ENCODE data around the gene ACTN3.
"Not testable (repeated sequence)": the region's sequence is repeated elsewhere in the genome, so short reads cannot be mapped to it uniquely, and the experiment has no call there.

The ACTN3 gene

DNA sequence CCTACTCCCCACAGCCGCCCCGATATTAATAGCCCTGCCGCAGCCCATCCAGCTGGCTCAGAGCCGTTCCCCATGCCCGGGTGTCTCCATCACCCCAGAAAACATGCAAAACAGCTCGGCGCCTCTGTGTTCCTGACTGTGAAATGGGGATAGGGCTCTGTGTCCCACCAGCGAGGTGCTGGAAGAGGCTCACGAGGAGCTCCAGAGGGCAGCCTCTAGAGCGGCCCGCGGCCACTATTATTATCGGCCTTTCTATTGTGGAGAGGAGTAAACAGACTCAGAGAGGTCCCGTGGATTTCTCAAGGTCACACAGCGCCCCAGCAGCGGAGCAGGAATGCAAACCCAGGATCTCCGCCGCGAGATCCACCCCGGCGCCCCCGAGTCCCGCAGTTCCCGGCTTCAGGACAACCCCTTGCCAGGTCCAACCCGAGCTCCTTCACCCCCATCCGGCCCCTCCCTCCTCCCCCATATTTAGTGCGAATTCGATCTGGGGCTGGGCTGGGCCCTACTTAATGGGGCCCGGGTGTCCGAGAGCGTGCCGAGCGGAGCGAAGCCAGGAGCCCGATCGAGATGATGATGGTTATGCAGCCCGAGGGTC lies at the start of gene ACTN3:
ACTN3 (plus strand) TSS at position 536 of the 598 bp plus-strand sequence; CDS start at position 571, 35 bp downstream.
- no peak for DNase-seq

DNA sequence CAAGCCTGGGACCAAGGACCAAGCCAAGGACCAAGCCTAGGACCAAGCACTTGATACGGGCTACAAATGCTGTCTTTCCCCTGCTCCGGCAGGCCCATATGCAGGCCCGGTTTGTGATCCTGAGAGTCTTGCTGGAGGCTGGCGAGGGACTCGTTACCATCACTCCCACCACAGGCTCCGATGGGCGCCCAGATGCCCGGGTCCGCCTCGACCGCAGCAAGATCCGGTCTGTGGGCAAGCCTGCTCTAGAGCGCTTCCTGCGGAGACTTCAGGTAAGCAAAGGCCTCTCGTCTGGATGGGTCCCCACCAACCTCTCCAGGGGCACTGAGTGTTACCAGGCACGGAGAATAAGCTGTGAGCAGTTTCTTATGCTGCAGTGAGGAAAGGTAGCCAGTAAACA lies 49.5 kb upstream of the ACTN3 start:
- no peak for DNase-seq

DNA sequence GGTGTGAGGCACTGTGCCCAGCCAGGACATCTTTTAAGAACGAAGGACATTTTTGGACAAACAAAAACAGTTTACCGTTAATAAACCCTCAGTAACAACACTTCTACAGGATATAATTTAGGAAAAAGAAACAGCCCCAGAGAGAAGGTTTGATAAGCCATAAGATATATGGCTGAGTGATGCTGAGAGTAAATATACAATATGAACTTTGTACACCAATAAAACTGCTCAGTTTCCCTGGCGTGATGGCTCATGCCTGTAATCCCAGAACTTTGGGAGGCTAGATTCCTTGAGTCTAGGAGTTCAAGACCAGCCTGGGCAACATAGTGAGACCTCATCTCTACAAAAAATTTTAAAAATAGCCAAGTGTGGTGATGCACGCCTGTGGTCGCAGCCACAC lies 48.2 kb upstream of the ACTN3 start:
- DNase-seq, result no peak

DNA sequence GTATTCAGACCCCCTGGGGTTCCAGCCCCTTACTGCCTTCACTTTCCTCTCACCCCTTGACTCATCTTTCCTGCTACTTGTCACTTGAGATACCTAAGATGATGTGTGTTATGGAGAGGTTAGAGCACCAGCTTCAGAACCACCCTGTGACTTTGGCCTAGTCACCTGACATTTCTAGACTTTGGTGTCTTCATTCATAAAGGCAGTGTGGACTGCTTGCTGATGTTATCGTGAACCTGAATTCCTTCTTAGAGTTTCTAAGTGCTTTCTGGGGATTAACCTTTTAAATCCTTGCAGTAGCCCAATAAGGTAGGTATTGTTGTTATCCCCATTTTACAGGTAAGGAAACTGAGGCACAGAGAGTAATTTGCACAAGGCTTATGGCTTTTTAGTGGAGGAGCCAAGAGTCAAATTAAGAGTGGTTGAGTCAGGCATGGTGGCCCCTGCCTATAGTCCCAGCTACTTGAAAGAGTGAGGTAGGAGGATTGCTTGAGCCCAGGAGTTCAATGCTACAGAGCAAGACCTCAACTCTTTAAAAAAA lies 41.4 kb upstream of the ACTN3 start:
- no peak for DNase-seq

DNA sequence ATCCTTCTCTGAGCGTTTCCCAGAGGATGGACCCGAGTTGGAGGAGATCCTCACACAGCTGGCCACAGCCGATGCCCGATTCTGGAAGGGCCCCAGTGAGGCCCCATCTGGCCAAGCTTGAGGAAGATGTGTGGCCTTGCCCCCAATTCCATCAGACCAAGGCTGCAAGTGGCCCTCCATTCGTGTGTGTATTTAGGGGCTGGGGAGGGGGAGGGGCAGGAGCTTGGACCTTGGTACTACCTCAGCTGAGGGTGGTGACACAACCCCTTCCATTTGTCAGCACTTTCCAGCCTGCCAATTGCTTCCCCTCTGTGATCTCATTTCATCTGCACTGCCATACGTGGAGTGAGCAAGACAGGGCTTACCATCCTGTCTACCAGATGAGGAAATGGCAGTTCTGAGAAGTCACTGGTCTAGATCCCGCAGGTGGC lies 37.6 kb upstream of the ACTN3 start:
- DNase-seq, result no peak

DNA sequence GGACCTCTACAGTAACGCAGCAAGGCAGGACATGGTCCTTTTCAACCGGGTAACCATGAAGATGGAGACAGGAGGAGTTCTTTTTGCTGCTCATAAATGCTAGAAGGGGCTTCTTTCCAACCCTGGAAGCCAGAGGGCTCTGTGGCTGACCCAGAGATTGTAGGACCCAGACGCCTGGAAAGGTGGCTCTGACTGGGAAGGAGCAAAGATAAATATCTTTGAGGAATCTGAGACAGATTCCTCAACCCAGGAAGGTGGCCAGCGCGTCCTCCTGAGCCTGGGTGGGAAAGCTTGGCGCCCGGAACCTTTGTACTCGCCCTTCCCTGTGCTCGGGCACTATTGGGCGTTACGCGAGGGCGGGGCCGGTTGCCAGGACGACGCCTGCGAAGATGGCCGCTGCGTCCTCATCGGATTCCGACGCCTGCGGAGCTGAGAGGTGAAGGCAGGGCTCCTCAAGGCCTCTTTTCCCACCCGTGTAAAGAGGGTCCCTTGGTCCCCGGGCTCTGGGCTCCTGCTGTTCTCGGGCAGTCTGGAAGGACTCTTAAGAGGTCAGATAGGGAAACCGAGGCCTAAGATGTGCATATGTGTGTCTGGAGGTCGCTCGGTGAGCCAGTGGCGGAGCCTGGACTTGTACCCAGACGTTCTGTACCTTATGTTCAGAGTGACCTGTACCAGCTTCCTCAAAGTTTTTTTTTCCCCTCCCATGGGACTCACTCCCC lies 36.3 kb upstream of the ACTN3 start, which contains the start of gene BBS1:
BBS1 (plus strand) TSS at position 365 of the 719 bp plus-strand sequence; CDS start at position 390, 25 bp downstream.
- DNase-seq, result peak; percentile 57

DNA sequence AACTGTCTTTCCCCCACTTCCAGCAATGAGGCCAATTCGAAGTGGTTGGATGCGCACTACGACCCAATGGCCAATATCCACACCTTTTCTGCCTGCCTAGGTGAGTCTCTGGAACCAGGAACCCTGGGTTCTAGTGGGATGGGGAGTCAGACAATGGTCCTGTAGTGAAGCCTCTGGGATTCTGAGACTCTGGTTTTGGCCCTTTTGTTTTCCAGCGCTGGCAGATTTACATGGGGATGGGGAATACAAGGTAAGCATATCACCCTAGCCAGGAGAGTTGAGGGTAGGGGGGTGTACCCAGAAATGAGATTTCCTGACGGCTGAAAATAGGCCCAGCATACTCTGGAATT lies 35.7 kb upstream of the ACTN3 start:
- no peak for DNase-seq

DNA sequence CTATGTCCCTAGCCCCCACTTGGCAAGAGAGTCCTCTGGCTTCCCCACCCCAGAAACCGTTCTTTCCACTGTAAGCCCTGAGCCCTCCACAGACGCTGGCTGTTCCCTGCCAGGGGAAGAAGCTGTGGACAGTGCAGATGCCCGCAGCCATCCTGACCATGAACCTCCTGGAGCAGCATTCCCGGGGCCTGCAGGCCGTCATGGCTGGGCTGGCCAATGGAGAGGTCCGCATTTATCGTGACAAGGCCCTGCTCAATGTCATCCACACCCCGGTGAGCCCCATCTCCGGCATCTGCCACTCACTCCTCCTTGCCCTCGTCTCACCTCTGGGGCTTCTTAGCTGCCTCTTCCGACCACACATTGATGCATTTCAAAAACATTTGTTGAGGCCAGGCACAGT lies 23.1 kb upstream of the ACTN3 start:
- no peak for DNase-seq

DNA sequence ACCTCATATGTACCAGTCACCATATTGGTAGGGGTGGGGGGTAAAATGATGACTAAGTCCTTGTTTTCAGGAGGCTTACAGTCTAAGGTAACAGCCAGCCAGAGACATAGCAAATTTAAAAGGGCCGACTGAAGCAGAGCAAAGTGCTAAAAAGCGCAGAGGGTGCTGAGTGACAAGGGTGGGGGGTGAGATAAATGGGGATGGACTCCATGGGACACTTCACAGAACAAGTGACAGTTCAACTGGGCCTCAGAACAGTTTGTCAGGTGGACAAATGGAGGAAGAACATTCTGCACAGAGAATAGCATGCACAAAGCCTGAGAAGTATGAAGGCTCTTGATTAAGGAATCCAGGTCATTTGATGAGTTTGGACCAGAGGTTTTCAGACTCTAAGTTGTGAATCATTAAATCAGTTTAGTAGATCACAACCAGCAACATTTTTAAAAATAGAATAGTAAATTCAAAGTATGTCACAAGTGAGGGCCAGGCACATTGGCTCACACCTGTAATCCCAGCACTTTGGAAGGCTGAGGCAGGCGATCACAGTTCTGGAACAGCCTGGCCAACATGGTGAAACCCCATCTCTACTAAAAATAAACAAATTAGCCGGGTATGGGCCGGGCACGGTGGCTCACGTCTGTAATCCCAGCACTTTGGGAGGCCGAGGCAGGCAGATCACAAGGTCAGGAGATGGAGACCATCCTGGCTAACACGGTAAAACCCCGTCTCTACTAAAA lies 22.2 kb upstream of the ACTN3 start:
- no peak for DNase-seq

DNA sequence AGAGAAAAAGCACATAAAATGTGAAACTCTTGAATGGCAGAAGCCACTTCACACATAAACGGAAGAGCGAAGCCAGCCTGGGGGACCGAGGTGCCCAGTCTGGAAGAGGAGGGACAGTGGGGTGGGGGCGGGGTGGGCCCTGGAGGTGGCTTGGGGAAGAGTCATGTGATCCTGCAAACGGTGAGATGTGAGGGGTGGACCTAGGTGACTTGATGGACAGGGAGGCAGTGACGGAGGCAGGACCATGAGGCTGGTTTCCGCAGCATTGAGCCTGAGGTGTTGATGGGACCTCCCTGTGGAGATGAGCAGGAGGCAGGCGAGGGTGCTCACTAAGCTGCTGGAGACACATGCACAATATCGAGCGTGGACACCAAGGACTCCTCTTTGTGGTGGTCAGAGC lies 17.6 kb upstream of the ACTN3 start:
- DNase-seq, result no peak

DNA sequence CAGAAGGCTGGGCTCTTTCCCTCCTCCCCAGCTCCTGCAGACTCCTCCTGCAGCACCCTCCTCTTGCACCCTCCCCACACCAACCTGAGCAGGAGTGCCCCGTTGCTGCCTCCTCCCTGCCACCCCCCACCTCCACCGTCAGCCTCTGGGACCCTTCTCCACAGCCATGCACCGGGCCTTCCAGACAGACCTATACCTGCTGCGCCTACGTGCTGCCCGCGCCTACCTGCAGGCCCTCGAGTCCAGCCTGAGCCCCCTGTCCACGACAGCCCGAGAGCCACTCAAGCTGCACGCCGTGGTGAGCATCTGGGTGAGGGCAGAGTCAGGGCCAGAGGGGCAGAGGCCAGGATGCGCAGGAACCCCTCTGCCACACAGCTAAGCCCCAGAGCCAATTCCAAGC lies 17.0 kb upstream of the ACTN3 start:
- DNase-seq, result no peak

DNA sequence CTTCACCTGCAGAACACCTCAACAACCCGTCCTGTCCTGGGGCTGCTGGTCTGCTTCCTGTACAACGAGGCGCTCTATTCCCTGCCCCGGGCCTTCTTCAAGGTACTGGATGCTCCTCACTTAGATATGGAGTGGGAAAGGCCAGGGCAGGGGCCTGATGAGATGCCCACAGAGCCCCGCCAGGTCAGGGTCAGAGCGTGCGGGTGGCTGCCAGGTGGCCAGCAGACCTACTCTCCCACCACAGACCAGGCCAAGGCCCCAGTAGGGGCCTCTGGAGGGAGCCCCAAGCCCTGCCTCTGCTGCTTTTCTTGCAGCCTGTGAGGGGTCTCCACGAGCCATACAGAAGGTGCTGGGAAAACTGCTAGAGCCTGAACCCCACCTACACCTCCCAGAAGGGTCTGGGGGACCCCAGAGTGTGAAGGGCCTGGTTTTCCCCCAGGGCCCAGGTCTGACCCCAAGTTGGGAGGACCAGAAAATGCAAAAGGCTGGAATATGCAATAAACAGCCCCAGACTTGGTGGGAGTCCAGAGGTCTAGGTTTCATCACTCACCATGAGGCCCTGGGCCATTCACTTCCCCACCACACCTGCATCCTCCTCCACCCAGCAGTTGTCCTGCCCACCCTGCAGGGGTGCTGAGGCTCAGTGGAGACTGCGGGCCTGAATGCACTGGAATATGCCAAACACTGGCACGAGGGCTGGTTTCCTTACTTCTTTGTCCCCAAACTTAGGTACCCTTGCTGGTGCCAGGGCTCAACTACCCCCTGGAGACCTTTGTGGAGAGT lies 15.6 kb upstream of the ACTN3 start:
- no peak for DNase-seq

DNA sequence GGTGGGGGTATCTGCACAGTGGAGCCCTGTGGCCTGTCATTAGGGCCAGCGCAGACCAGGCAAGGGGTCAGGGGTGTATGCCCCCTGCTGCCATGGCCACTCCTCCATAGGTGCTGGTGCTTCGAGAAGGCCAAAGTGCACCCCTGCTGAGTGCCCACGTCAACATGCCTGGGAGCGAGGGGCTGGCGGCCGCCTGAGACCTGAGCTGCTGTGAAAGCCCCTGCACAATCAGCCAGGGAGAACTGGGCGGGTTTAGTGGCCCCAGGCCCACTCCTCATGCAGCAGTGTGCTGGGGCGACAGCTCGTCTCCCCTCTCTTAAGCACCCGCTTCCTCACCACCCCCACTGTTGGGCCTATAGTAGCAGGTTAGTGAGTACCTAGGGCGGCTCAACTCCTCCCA lies 14.9 kb upstream of the ACTN3 start:
- DNase-seq, result no peak

DNA sequence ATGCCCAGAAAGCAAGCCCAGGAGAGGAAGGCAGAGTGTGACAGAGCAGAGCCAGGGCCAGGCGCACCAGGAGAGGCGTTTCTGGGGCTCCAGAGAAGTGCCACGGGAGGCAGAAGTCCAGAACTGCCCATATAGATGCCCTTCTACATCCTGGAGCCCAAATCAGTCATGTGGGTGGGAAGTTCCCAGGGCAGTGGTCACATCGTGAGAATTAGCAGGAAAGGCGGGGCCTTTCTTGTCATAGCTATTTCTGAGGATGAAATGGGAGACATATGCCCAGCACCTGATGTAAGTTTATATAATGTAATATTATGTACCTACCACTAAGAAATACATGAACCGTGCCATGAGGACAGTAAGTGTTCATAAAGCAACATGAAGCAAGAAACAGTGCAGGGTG lies 13.9 kb upstream of the ACTN3 start:
- DNase-seq, result no peak

DNA sequence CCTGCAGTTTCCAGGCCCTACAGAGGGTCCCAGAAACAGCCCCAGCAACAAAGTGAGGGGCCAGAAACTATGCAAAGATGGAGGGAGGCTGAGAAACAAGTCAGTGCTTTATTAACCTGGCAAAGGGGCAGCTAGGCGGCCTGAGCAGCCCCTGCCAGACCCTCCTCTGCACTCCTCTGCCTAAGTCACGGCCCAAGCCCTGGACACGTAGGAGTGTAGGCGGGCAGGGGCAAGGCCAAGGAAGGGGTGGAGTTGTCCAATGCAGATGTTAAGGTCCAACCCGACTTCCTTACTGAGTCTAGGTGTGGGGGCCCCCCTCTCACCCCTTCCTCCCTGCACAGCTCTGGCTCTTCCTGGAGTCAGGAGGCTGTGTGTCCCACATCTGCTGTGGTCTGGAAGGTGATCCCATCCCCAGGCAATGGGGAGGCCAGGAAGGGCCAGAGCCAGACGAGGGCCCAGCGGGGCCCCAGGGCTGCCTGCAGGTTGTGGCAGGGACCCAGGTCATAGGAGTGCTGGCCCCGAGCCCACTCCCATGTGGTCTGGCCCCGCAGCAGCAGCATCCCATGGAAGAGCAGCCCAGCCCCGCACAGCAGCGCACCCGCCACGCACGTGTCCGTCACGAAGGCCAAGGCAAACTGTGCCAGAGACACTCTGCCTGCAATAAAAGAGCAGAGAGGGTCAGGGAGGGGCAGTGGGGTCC lies 7.4 kb upstream of the ACTN3 start:
- DNase-seq, result no peak

DNA sequence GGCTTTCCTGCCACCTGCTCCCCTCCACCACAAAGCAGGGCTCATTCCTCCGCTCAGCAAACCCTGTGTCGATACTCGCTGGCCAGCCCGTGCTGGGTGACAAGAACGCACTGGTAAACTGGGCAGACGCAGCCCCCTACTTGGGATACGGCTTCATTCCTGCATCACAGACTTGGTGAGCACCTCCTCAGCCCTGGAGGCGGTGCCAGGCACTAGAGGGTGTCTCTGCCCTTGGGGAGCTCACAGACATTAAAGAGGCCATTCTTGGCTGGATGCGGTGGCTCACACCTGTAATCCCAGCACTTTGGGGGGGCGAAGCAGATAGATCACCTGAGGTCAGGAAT lies 6.9 kb upstream of the ACTN3 start:
- DNase-seq, result no peak

DNA sequence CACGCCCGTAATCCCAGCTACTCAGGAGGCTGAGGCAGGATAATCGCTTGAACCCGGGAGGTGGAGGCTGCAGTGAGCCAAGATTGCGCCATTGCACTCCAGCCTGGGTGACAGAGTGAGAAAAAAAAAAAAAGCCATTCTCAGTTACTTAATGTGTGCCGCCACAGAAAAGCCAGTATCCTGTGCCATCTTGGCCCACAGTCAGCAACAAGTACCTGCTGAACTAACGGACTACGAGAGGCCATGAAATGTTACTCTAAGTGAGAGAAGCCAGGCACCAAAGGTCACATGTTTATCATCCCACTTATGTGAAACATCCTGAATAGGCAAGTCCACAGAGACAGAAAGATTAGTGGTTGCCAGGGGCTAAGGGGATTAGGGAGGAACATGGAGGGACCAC lies 6.1 kb upstream of the ACTN3 start:
- not testable (repeated sequence) for DNase-seq

DNA sequence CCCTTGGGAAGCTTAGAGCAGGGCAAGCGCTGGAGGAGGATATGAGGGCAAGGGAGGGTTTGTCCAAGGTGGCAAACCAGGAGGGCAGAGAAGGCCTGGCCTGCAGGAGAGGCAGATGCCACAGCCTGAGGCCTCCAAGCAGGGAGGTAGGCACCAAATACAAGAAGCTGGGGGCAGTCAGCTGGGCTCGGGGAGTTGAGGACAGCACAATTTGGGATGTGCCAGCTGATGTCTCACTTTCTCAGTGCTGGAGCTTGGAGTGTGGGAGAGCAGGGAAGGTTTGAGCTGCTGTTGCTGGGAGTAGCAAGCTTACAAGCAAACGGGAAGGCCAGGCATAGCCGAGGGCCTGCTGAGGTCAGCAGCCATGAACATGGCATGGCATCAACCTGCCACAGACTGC lies 4.8 kb upstream of the ACTN3 start:
- no peak for DNase-seq

DNA sequence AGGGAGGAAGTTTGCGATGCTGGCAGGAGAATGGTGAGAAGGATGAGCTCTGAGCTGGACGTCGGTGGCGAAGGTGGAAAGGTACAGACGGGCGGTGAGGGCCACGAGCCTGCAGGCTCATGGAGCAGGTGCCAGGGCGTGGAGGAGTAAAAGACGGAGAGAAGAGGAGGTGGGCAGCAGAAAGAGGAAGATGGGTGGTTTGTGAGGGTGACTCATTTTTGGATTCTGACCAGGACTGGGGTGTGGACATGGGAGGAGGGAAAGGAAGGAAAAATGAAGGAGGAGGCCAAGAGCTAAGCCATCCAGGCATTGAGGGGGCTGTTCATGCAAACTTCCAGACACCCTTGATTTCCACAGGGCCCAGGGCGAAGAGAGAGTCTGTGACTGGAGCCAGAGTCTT lies 4.3 kb upstream of the ACTN3 start:
- no peak for DNase-seq

DNA sequence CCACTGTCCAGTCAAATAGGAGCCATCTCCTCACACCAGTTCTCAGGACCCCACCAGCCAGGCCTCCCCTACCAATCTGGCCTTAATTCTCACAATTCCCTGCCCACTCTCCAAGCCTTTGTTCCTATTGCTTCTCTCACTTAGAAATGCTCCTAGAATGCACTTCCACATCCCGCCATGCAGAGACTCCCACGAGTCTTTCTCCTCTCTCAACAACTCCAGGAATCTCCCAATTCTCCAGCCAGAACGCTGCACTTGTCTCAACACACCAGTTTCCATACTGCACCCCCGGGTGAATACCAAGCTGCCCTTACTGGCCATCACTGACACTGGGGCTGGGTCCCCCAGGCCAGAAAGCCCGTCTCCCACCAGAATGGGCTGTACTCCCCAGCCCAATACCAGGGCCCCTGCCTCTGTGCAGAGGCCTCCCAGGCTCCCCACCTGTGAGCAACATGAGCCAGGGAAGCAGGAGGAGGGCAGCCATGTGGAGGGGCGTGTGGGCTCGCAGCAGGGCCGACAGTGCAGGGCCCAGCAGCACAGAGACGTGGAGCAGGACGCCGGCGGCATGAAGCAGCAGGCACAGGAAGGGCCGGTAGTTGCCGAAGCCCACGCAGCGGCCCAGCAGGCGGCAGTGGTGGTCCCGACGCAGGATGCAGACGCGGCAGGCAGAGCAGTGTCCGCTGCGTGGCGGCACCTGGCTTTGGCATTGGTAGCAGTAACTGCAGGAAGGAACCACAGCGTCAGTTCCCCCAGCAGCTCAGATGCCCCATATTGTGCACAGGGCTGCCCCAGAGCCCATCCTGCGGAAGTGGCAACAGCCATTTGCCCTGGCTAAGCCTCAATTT lies 3.2 kb upstream of the ACTN3 start:
- no peak for DNase-seq

DNA sequence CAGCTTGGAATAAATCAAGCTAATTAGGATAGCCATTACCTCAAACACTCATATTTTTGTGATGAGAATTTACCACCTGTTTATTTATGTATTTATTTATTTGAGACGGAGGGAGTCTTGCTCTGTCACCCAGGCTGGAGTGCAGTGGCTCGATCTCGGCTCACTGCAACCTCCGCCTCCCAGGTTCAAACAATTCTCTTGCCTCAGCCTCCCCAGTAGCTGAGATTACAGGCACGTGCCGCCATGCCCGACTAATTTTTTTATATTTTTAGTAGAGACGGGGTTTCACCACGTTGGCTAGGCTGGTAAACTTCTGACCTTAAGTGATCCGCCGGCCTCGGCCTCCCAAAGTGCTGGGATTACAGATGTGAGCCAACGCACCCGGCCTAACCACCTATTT lies 1.8 kb upstream of the ACTN3 start:
- not testable (repeated sequence) for DNase-seq
